ENCODE data around the gene SYCP2.

GRCh38 chr20:59908855-59909254, 24.6 kb downstream of the SYCP2 start:
- no peak for TF ChIP-seq CTCF (IDR thresholded peaks at IDR 0.05)
- TF ChIP-seq POLR2A (IDR thresholded peaks at IDR 0.05), result no peak

Data from ovary (tissue), 3 donors.